GM12878 (cell line): Measurements from ENCODE around the gene DUSP22. TPM values are rescaled to one million over a fixed set of nuclear protein-coding genes. Genes with fewer than 3 reads are reported as not detected.

Experiments
- ATF2 ChIP-seq: IDR thresholded peaks from 2 replicates; pipeline ENCODE4 v1.6.1; 2012; ENCODE audit warnings: low read length, inconsistent platforms
- BCLAF1 ChIP-seq: fragments of 450-650 bp; IDR thresholded peaks from 2 replicates; pipeline ENCODE4 v1.6.1; 2017; ENCODE audit warnings: antibody characterized with exemption, mild to moderate bottlenecking, moderate library complexity
- E2F8 ChIP-seq: fragments of 450-650 bp; IDR thresholded peaks from 2 replicates; pipeline ENCODE4 v1.6.1; 2018; ENCODE audit warnings: mild to moderate bottlenecking, low read depth, moderate library complexity; ENCODE audit not compliant: partially characterized antibody
- FOXM1 ChIP-seq: IDR thresholded peaks from 2 replicates; pipeline ENCODE4 v1.6.1; 2012; ENCODE audit warnings: low read depth, mild to moderate bottlenecking, inconsistent platforms, low read length, moderate library complexity
- MTA3 ChIP-seq: IDR thresholded peaks from 2 replicates; pipeline ENCODE4 v1.6.1; 2012; ENCODE audit warnings: low read length, inconsistent platforms, borderline replicate concordance
- MYC ChIP-seq: IDR thresholded peaks from 2 replicates; pipeline ENCODE4 v1.6.1; 2011; ENCODE audit warnings: mild to moderate bottlenecking, low read length, moderate library complexity, inconsistent platforms; ENCODE audit not compliant: insufficient read depth, insufficient replicate concordance, insufficient read length, severe bottlenecking
- PAX5 ChIP-seq: IDR thresholded peaks from 2 replicates; pipeline ENCODE4 v1.6.1; 2011; ENCODE audit warnings: low read depth, low read length, borderline replicate concordance
- PML ChIP-seq: IDR thresholded peaks from 2 replicates; pipeline ENCODE4 v1.6.1; 2012; ENCODE audit warnings: low read length, inconsistent platforms
- POLR2AphosphoS5 ChIP-seq: IDR thresholded peaks from 2 replicates; pipeline ENCODE4 v1.6.1; 2011; ENCODE audit warnings: mild to moderate bottlenecking, low read length, inconsistent platforms
- SIN3A ChIP-seq: IDR thresholded peaks from 2 replicates; pipeline ENCODE4 v1.6.1; 2012; ENCODE audit warnings: low read depth, low read length, improper control_type of control experiment
- TARDBP ChIP-seq: IDR thresholded peaks from 2 replicates; pipeline ENCODE4 v1.6.1; 2016; ENCODE audit warnings: borderline replicate concordance
- ZBED1 ChIP-seq: IDR thresholded peaks from 2 replicates; pipeline ENCODE4 v1.6.1; 2016; ENCODE audit warnings: borderline replicate concordance
- polyA plus RNA-seq, 11 experiments: library from polyadenylated mRNA; depleted of rRNA in 4 of 11; unstranded in 6 of 11; stranded (reverse) in 5 of 11; fragments of >200 nt; fragmentation: Nextera tagmentation in 4 of 11; fragmentation: Illumina TruSeq in 1 of 11; extraction: Ambion mirVana in 4 of 11; extraction: Trizol in 1 of 11; gene quantifications; 1 replicate in 1 of 11; 2 replicates in 10 of 11; pipeline versions ENCODE4 v1.2.1 to v1.2.3, GENCODE V29; 2011 to 2016; ENCODE audit warnings: inconsistent platforms in 2 of 11, missing spikeins in 2 of 11, low read depth in 1 of 11
- total RNA-seq, 4 experiments: library from RNA; depleted of rRNA in 3 of 4; stranded (reverse); fragments of >200 nt in 3 of 4; fragmentation: Illumina TruSeq in 1 of 4; extraction: Trizol in 1 of 4; gene quantifications; 2 replicates each; pipeline versions ENCODE4 v1.2.1 to v1.2.3, GENCODE V29; 2013 to 2021
- TF ChIP-seq, protein P1 (sequence below): IDR thresholded peaks from 2 replicates; pipeline ENCODE4 v1.6.1; 2012; ENCODE audit warnings: low read depth, low read length, improper control_type of control experiment
- TF ChIP-seq, protein P2 (sequence below): fragments of 450-650 bp; IDR thresholded peaks from 2 replicates; pipeline ENCODE4 v1.6.1; 2016; ENCODE audit warnings: mild to moderate bottlenecking, moderate library complexity, borderline replicate concordance
- TF ChIP-seq, protein P3 (sequence below): IDR thresholded peaks from 2 replicates; pipeline ENCODE4 v1.6.1; 2011; ENCODE audit warnings: borderline replicate concordance, low read depth, mild to moderate bottlenecking, moderate library complexity, low read length; ENCODE audit not compliant: insufficient read depth, poor library complexity, severe bottlenecking

Gene DUSP22
- total and polyA plus RNA-seq, 10 of the 15 experiments (the other 5 are each of a cell fraction or from before 2014, with no cell fraction given), result 78.9 to 156 (median 107) TPM

GRCh38 chr6:398558-399078, 106.3 kb downstream of the DUSP22 start (continued):
- TF ChIP-seq, protein P1, sequence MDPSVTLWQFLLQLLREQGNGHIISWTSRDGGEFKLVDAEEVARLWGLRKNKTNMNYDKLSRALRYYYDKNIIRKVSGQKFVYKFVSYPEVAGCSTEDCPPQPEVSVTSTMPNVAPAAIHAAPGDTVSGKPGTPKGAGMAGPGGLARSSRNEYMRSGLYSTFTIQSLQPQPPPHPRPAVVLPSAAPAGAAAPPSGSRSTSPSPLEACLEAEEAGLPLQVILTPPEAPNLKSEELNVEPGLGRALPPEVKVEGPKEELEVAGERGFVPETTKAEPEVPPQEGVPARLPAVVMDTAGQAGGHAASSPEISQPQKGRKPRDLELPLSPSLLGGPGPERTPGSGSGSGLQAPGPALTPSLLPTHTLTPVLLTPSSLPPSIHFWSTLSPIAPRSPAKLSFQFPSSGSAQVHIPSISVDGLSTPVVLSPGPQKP, result no peak
- TF ChIP-seq ZBED1 (no peak), TARDBP (no peak), BCLAF1 (no peak), MYC (no peak), SIN3A (no peak), PML (peak; percentile 12; the same call in 1 of the 2 replicates), MTA3 (no peak), ATF2 (no peak), E2F8 (no peak), PAX5 (no peak; the same call in 1 of the 2 replicates), FOXM1 (0 out of 2 replicates have a peak, but pooled peaks have one; percentile 4), POLR2AphosphoS5 (peak; percentile 88)
- TF ChIP-seq, protein P2, sequence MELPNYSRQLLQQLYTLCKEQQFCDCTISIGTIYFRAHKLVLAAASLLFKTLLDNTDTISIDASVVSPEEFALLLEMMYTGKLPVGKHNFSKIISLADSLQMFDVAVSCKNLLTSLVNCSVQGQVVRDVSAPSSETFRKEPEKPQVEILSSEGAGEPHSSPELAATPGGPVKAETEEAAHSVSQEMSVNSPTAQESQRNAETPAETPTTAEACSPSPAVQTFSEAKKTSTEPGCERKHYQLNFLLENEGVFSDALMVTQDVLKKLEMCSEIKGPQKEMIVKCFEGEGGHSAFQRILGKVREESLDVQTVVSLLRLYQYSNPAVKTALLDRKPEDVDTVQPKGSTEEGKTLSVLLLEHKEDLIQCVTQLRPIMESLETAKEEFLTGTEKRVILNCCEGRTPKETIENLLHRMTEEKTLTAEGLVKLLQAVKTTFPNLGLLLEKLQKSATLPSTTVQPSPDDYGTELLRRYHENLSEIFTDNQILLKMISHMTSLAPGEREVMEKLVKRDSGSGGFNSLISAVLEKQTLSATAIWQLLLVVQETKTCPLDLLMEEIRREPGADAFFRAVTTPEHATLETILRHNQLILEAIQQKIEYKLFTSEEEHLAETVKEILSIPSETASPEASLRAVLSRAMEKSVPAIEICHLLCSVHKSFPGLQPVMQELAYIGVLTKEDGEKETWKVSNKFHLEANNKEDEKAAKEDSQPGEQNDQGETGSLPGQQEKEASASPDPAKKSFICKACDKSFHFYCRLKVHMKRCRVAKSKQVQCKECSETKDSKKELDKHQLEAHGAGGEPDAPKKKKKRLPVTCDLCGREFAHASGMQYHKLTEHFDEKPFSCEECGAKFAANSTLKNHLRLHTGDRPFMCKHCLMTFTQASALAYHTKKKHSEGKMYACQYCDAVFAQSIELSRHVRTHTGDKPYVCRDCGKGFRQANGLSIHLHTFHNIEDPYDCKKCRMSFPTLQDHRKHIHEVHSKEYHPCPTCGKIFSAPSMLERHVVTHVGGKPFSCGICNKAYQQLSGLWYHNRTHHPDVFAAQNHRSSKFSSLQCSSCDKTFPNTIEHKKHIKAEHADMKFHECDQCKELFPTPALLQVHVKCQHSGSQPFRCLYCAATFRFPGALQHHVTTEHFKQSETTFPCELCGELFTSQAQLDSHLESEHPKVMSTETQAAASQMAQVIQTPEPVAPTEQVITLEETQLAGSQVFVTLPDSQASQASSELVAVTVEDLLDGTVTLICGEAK, result no peak
- TF ChIP-seq, protein P3, sequence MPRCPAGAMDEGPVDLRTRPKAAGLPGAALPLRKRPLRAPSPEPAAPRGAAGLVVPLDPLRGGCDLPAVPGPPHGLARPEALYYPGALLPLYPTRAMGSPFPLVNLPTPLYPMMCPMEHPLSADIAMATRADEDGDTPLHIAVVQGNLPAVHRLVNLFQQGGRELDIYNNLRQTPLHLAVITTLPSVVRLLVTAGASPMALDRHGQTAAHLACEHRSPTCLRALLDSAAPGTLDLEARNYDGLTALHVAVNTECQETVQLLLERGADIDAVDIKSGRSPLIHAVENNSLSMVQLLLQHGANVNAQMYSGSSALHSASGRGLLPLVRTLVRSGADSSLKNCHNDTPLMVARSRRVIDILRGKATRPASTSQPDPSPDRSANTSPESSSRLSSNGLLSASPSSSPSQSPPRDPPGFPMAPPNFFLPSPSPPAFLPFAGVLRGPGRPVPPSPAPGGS, result no peak
